Ovary (tissue), 3 donors: ENCODE data around the gene ELMO2.

Experiments
- POLR2A ChIP-seq: fragments of 450-650 bp; IDR thresholded peaks from one replicate; pipeline ENCODE4 v1.6.1; 2017; ENCODE audit warnings: antibody characterized with exemption, mild to moderate bottlenecking, moderate library complexity
- TF ChIP-seq, protein P1 (sequence below), 3 donors: fragments of 450-650 bp in 2 of 3; fragments of 200-600 bp in 1 of 3; IDR thresholded peaks; one replicate each; pipeline versions ENCODE4 v1.5.1 to v1.8.0; 2016 to 2022; ENCODE audit warnings: antibody characterized with exemption in 3 of 3, mild to moderate bottlenecking in 1 of 3
- donor health status: DM: no; HTN: no; CAD: no.

GRCh38 chr20:46446851-46447250 is 40.4 kb upstream of the ELMO2 start:
- TF ChIP-seq, protein P1, sequence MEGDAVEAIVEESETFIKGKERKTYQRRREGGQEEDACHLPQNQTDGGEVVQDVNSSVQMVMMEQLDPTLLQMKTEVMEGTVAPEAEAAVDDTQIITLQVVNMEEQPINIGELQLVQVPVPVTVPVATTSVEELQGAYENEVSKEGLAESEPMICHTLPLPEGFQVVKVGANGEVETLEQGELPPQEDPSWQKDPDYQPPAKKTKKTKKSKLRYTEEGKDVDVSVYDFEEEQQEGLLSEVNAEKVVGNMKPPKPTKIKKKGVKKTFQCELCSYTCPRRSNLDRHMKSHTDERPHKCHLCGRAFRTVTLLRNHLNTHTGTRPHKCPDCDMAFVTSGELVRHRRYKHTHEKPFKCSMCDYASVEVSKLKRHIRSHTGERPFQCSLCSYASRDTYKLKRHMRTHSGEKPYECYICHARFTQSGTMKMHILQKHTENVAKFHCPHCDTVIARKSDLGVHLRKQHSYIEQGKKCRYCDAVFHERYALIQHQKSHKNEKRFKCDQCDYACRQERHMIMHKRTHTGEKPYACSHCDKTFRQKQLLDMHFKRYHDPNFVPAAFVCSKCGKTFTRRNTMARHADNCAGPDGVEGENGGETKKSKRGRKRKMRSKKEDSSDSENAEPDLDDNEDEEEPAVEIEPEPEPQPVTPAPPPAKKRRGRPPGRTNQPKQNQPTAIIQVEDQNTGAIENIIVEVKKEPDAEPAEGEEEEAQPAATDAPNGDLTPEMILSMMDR (IDR thresholded peaks at IDR 0.05): no peak
- no peak for TF ChIP-seq POLR2A
